HepG2 (cell line): Measurements from ENCODE around the gene MMP24OS. TPM values are rescaled to one million over a fixed set of nuclear protein-coding genes. Genes with fewer than 3 reads are reported as not detected.

Experiments
- ARHGAP35 ChIP-seq: sonication (generic); formaldehyde crosslinking; IDR thresholded peaks from 2 replicates; pipeline ENCODE4 v1.9.0; 2022; ENCODE audit warnings: mild to moderate bottlenecking, inconsistent platforms, moderate library complexity, missing genetic modification reagents, borderline replicate concordance
- CBX1 ChIP-seq: IDR thresholded peaks from one replicate; pipeline ENCODE4 v1.6.1; 2016; ENCODE audit warnings: antibody characterized with exemption, low read depth
- FOXM1 ChIP-seq: sonication (generic); formaldehyde crosslinking; IDR thresholded peaks from 2 replicates; pipeline ENCODE4 v1.5.0; 2020; ENCODE audit warnings: missing genetic modification reagents
- FOXO1 ChIP-seq: sonication (generic); formaldehyde crosslinking; IDR thresholded peaks from 2 replicates; pipeline ENCODE4 v1.4.0; 2020; ENCODE audit warnings: missing genetic modification reagents
- HDAC1 ChIP-seq: sonication (generic); formaldehyde crosslinking; IDR thresholded peaks from 2 replicates; pipeline ENCODE4 v1.5.1; 2020; ENCODE audit warnings: mild to moderate bottlenecking, missing genetic modification reagents
- MAFF ChIP-seq: IDR thresholded peaks from 2 replicates; pipeline ENCODE4 v1.6.1; 2011; ENCODE audit warnings: low read depth, low read length, improper control_type of control experiment
- MIXL1 ChIP-seq: IDR thresholded peaks from 2 replicates; pipeline ENCODE4 v1.6.1; 2016
- ZKSCAN8 ChIP-seq: IDR thresholded peaks from 2 replicates; pipeline ENCODE4 v1.6.1; 2016; ENCODE audit warnings: borderline replicate concordance, missing genetic modification reagents, missing compliant biosample characterization
- ZMYM2 ChIP-seq: sonication (generic); formaldehyde crosslinking; IDR thresholded peaks from 2 replicates; pipeline ENCODE4 v1.8.0; 2022; ENCODE audit warnings: mild to moderate bottlenecking, missing genetic modification reagents
- ZNF12 ChIP-seq: sonication (generic); formaldehyde crosslinking; IDR thresholded peaks from 2 replicates; pipeline ENCODE4 v1.5.0; 2020; ENCODE audit warnings: missing genetic modification reagents
- ZNF124 ChIP-seq: sonication (generic); formaldehyde crosslinking; IDR thresholded peaks from 2 replicates; pipeline ENCODE4 v1.4.0; 2020; ENCODE audit warnings: missing genetic modification reagents
- ZNF282 ChIP-seq: fragments of 450-650 bp; IDR thresholded peaks from 2 replicates; pipeline ENCODE4 v1.6.1; 2018; ENCODE audit not compliant: partially characterized antibody
- ZNF296 ChIP-seq: sonication (generic); formaldehyde crosslinking; conservative IDR thresholded peaks from 2 replicates; pipeline ENCODE4 v1.5.0; 2020; ENCODE audit warnings: mild to moderate bottlenecking, missing genetic modification reagents
- ZNF317 ChIP-seq: sonication (generic); formaldehyde crosslinking; IDR thresholded peaks from 2 replicates; pipeline ENCODE4 v1.5.0; 2020; ENCODE audit warnings: mild to moderate bottlenecking, missing genetic modification reagents
- ZNF746 ChIP-seq: sonication (generic); formaldehyde crosslinking; IDR thresholded peaks from 2 replicates; pipeline ENCODE4 v1.8.0; 2022; ENCODE audit warnings: mild to moderate bottlenecking, missing genetic modification reagents
- ZZZ3 ChIP-seq: sonication (generic); formaldehyde crosslinking; IDR thresholded peaks from 2 replicates; pipeline ENCODE4 v1.4.0; 2020; ENCODE audit warnings: missing genetic modification reagents, mild to moderate bottlenecking, borderline replicate concordance
- polyA plus RNA-seq, 8 experiments: library from polyadenylated mRNA; depleted of rRNA in 3 of 8; stranded (reverse) in 7 of 8; unstranded in 1 of 8; fragments of >200 nt; fragmentation: Illumina TruSeq in 4 of 8; extraction: Trizol in 4 of 8; gene quantifications; 2 replicates each; pipeline versions ENCODE4 v1.2.1 to v1.2.3, GENCODE V29; 2011 to 2016; ENCODE audit warnings: low read depth in 4 of 8, missing spikeins in 1 of 8, mixed read lengths in 1 of 8; ENCODE audit not compliant: insufficient read depth in 1 of 8
- total RNA-seq, 5 experiments: library from RNA; depleted of rRNA; stranded (reverse); fragments of >200 nt; fragmentation: Illumina TruSeq; extraction: Trizol; gene quantifications; 2 replicates each; pipeline ENCODE4 v1.2.3, GENCODE V29; 2016; ENCODE audit warnings: low read depth in 1 of 5
- TF ChIP-seq, protein P1 (sequence below): sonication (generic); formaldehyde crosslinking; IDR thresholded peaks from 2 replicates; pipeline ENCODE4; 2020; ENCODE audit warnings: missing genetic modification reagents, mild to moderate bottlenecking, borderline replicate concordance
- TF ChIP-seq, protein P2 (sequence below): sonication (generic); formaldehyde crosslinking; IDR thresholded peaks from 2 replicates; pipeline ENCODE4 v1.5.0; 2020; ENCODE audit warnings: missing genetic modification reagents
- TF ChIP-seq, protein P3 (sequence below): sonication (generic); formaldehyde crosslinking; IDR thresholded peaks from 2 replicates; pipeline ENCODE4 v1.4.0; 2020; ENCODE audit warnings: missing genetic modification reagents
- TF ChIP-seq, protein P4 (sequence below): sonication (generic); formaldehyde crosslinking; IDR thresholded peaks from 2 replicates; pipeline ENCODE4 v1.8.1; 2023; ENCODE audit warnings: mild to moderate bottlenecking, missing genetic modification reagents
- TF ChIP-seq, protein P5 (sequence below): sonication (generic); formaldehyde crosslinking; conservative IDR thresholded peaks from 2 replicates; pipeline ENCODE4 v1.4.0; 2020; ENCODE audit warnings: missing genetic modification reagents

Gene MMP24OS
- total and polyA plus RNA-seq, 2 of the 13 experiments (the other 11 are each of a cell fraction or from before 2014, with no cell fraction given) = 6.0 to 8.5 TPM

DNA sequence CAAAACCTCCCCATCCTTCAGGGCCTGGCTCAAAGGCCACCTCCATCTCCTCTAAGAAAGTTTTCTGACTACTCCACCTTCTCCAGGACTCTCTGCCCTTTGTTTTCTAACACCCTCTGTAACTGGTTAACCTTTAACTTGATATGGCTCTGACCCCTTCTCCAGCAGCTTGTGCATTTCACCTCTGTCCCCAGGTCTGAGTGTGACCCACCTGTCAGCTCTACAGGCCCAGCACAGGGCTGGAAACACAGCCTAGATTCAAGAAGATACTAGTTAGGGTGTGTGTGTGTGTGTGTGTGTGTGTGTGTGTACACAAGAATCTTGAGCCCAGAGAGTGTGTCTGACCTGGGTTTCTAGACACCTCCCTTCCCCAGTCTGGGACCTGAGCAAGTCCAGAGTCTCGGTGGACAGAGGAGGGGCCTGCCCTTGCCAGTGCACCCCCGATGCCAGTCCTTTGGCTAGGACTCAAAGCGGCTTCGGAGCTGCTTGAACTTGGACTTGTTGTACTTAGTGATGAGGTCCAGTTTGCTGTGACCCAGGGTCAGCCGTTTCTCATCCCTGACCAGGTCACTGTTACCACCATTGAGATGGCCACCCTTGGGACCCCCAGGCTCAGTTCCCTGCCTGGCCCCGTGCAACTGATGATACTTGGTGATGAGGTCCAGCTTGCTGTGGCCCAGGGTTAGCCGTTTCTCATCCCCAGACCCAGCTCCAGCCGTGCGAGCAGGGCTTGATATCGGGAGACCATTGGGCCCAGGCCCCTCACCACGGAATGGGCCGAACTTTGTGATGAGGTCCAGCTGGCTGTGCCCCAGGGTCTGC is 8.4 kb upstream of the MMP24OS start (continued):
- TF ChIP-seq MIXL1 (CRISPR knock-in tag) (peak; percentile 73; the same call in 1 of the 2 replicates), ZNF282 (no peak), ZNF124 (CRISPR knock-in tag) (no peak; the same call in 1 of the 2 replicates), ZNF746 (CRISPR knock-in tag) (no peak), FOXM1 (CRISPR knock-in tag) (no peak), ZNF296 (peak; percentile 86), ZNF12 (CRISPR knock-in tag) (no peak), HDAC1 (CRISPR knock-in tag) (peak; percentile 41; the same call in 1 of the 2 replicates), CBX1 (no peak), ZNF317 (no peak; the same call in 1 of the 2 replicates), FOXO1 (CRISPR knock-in tag) (no peak; the same call in 1 of the 2 replicates), ZMYM2 (peak; percentile 66; the same call in 1 of the 2 replicates), ZKSCAN8 (CRISPR knock-in tag) (no peak), ARHGAP35 (CRISPR knock-in tag) (no peak), MAFF (no peak), ZZZ3 (CRISPR knock-in tag) (no peak)
- TF ChIP-seq, protein P1, sequence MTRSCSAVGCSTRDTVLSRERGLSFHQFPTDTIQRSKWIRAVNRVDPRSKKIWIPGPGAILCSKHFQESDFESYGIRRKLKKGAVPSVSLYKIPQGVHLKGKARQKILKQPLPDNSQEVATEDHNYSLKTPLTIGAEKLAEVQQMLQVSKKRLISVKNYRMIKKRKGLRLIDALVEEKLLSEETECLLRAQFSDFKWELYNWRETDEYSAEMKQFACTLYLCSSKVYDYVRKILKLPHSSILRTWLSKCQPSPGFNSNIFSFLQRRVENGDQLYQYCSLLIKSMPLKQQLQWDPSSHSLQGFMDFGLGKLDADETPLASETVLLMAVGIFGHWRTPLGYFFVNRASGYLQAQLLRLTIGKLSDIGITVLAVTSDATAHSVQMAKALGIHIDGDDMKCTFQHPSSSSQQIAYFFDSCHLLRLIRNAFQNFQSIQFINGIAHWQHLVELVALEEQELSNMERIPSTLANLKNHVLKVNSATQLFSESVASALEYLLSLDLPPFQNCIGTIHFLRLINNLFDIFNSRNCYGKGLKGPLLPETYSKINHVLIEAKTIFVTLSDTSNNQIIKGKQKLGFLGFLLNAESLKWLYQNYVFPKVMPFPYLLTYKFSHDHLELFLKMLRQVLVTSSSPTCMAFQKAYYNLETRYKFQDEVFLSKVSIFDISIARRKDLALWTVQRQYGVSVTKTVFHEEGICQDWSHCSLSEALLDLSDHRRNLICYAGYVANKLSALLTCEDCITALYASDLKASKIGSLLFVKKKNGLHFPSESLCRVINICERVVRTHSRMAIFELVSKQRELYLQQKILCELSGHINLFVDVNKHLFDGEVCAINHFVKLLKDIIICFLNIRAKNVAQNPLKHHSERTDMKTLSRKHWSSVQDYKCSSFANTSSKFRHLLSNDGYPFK (CRISPR knock-in tag) = 0 out of 2 replicates have a peak, but pooled peaks have one; percentile 37
- TF ChIP-seq, protein P2, sequence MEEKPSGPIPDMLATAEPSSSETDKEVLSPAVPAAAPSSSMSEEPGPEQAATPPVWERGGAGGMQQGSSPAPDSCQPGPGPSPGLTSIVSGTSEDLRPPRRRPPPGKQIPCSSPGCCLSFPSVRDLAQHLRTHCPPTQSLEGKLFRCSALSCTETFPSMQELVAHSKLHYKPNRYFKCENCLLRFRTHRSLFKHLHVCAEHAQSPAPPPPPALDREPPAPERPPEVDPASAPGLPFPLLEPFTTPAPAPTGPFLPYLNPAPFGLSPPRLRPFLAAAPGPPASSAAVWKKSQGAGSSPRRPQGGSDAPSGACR (CRISPR knock-in tag) = peak; percentile 95
- TF ChIP-seq, protein P3, sequence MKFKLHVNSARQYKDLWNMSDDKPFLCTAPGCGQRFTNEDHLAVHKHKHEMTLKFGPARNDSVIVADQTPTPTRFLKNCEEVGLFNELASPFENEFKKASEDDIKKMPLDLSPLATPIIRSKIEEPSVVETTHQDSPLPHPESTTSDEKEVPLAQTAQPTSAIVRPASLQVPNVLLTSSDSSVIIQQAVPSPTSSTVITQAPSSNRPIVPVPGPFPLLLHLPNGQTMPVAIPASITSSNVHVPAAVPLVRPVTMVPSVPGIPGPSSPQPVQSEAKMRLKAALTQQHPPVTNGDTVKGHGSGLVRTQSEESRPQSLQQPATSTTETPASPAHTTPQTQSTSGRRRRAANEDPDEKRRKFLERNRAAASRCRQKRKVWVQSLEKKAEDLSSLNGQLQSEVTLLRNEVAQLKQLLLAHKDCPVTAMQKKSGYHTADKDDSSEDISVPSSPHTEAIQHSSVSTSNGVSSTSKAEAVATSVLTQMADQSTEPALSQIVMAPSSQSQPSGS (CRISPR knock-in tag) = peak; percentile 8; the same call in 1 of the 2 replicates
- TF ChIP-seq, protein P4, sequence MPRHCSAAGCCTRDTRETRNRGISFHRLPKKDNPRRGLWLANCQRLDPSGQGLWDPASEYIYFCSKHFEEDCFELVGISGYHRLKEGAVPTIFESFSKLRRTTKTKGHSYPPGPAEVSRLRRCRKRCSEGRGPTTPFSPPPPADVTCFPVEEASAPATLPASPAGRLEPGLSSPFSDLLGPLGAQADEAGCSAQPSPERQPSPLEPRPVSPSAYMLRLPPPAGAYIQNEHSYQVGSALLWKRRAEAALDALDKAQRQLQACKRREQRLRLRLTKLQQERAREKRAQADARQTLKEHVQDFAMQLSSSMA (CRISPR knock-in tag) = peak; percentile 42; the same call in 1 of the 2 replicates
- TF ChIP-seq, protein P5, sequence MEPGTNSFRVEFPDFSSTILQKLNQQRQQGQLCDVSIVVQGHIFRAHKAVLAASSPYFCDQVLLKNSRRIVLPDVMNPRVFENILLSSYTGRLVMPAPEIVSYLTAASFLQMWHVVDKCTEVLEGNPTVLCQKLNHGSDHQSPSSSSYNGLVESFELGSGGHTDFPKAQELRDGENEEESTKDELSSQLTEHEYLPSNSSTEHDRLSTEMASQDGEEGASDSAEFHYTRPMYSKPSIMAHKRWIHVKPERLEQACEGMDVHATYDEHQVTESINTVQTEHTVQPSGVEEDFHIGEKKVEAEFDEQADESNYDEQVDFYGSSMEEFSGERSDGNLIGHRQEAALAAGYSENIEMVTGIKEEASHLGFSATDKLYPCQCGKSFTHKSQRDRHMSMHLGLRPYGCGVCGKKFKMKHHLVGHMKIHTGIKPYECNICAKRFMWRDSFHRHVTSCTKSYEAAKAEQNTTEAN = peak; percentile 78
